ENCODE results near the gene EFNB2.

- TF ChIP-seq CTCF (conservative IDR thresholded peaks at IDR 0.05) (no peak), EZH2 (IDR thresholded peaks at IDR 0.05; ENCODE audit: low read depth) (no peak)
These were observed 1.4 kb downstream of the EFNB2 start for GRCh38 chr13:106533943-106534638.
